Measurements from ENCODE around the gene RNU6-9. TPM values are rescaled to one million over a fixed set of nuclear protein-coding genes. Genes with fewer than 3 reads are reported as not detected.
A peak's percentile ranks its signal among the peaks of the same experiment; 100 is the strongest.

The RNU6-9 gene
- total and polyA plus RNA-seq, 8 donors: not detected

GRCh38 chr19:933553-933882 lies 40.2 kb downstream of the RNU6-9 start:
- intact Hi-C loops (cut with DNase I): no loop called here
- peak overlapping the region in 1 of 2 donors; percentile 28 for H3K4me3 ChIP-seq
- DNase-seq: no peak
- no peak for ATAC-seq
- peaks cover 0 to 42% of the 10 kb centered on the region in 2 donors for H3K36me3 ChIP-seq
- H3K4me1 ChIP-seq: peaks cover 32 to 64% of the 10 kb centered on the region in 2 donors
- no peaks in the 10 kb centered on the region for H3K9me3 ChIP-seq
- peak overlapping the region; percentile 19 to 78 for H3K27ac ChIP-seq
- no peaks in the 10 kb centered on the region for H3K27me3 ChIP-seq
- no peak for TF ChIP-seq CTCF (IDR thresholded peaks at IDR 0.05)

GRCh38 chr19:934197-934840 lies 41.0 kb downstream of the RNU6-9 start:
- no peak for TF ChIP-seq CTCF (IDR thresholded peaks at IDR 0.05)
- Histone ChIP-seq H3K4me3 (no peak overlapping the region), H3K27ac (peak overlapping the region; percentile 56 to 72), H3K36me3 (peaks cover 0 to 39% of the 10 kb centered on the region in 2 donors), H3K4me1 (peaks cover 32 to 63% of the 10 kb centered on the region in 2 donors), H3K27me3 (no peaks in the 10 kb centered on the region), H3K9me3 (no peaks in the 10 kb centered on the region)
- ATAC-seq: peak; percentile 2
- intact Hi-C loops (cut with DNase I): no loop called here
- DNase-seq: no peak

GRCh38 chr19:934865-935479 lies 41.7 kb downstream of the RNU6-9 start:
- Histone ChIP-seq H3K4me3 (no peak overlapping the region), H3K9me3 (no peaks in the 10 kb centered on the region), H3K27ac (peak overlapping the region; percentile 56 to 72), H3K27me3 (no peaks in the 10 kb centered on the region), H3K4me1 (peaks cover 32 to 69% of the 10 kb centered on the region in 2 donors), H3K36me3 (peaks cover 0 to 32% of the 10 kb centered on the region in 2 donors)
- DNase-seq: peak; percentile 90 to 97 (median 94)
- intact Hi-C loops (cut with DNase I): no loop called here
- no peak for TF ChIP-seq CTCF (IDR thresholded peaks at IDR 0.05)
- peak; percentile 97 for ATAC-seq

- peaks cover 0 to 20% of the 10 kb centered on the region in 2 donors for H3K36me3 ChIP-seq
- no peak for TF ChIP-seq CTCF (IDR thresholded peaks at IDR 0.05)
- no peaks in the 10 kb centered on the region for H3K27me3 ChIP-seq
- H3K27ac ChIP-seq: no peak overlapping the region
- peaks cover 41 to 81% of the 10 kb centered on the region in 2 donors for H3K4me1 ChIP-seq
- H3K9me3 ChIP-seq: no peaks in the 10 kb centered on the region
- DNase-seq: no peak
- intact Hi-C loops (cut with DNase I): no loop called here
- H3K4me3 ChIP-seq: no peak overlapping the region
- ATAC-seq: no peak
Measured at GRCh38 chr19:936175-936546, 42.9 kb downstream of the RNU6-9 start.

GRCh38 chr19:937259-937694 lies 44.0 kb downstream of the RNU6-9 start:
- ATAC-seq: no peak
- H3K27ac ChIP-seq: no peak overlapping the region
- intact Hi-C loops (cut with DNase I): no loop called here
- TF ChIP-seq CTCF (IDR thresholded peaks at IDR 0.05): no peak
- no peak for DNase-seq
- no peaks in the 10 kb centered on the region for H3K27me3 ChIP-seq
- peaks cover 0 to 13% of the 10 kb centered on the region in 2 donors for H3K36me3 ChIP-seq
- H3K4me1 ChIP-seq: peaks cover 46 to 85% of the 10 kb centered on the region in 2 donors
- H3K4me3 ChIP-seq: no peak overlapping the region
- H3K9me3 ChIP-seq: no peaks in the 10 kb centered on the region
